WTC11 (cell line): ENCODE measurements around the gene LRRTM1.

ENCODE experiments used
- CTCF ChIP-seq: fragments of 200-600 bp; IDR thresholded peaks from 2 replicates; pipeline ENCODE4 v1.8.0; 2022; ENCODE audit warnings: antibody characterized with exemption
- MAX ChIP-seq: sonication (generic); formaldehyde crosslinking; IDR thresholded peaks from 2 replicates; pipeline ENCODE4 v1.8.0; 2022; ENCODE audit warnings: mild to moderate bottlenecking, missing genetic modification reagents
- OVOL2 ChIP-seq: fragments of 250-450 bp; sonication (Bioruptor Pico); IDR thresholded peaks from 2 replicates; pipeline ENCODE4 v1.9.0; 2021; ENCODE audit warnings: mild to moderate bottlenecking, borderline replicate concordance
- USF1 ChIP-seq: sonication (generic); formaldehyde crosslinking; IDR thresholded peaks from 2 replicates; pipeline ENCODE4 v1.8.0; 2022; ENCODE audit warnings: mild to moderate bottlenecking, missing genetic modification reagents
- USF2 ChIP-seq: sonication (generic); formaldehyde crosslinking; IDR thresholded peaks from 2 replicates; pipeline ENCODE4 v1.8.1; 2023; ENCODE audit warnings: mild to moderate bottlenecking, missing genetic modification reagents, moderate library complexity
- ZNF219 ChIP-seq: sonication (generic); formaldehyde crosslinking; IDR thresholded peaks from 2 replicates; pipeline ENCODE4 v1.8.0; 2023; ENCODE audit warnings: missing genetic modification reagents, mild to moderate bottlenecking, borderline replicate concordance
- TF ChIP-seq, protein P1 (sequence below): sonication (generic); formaldehyde crosslinking; IDR thresholded peaks from 2 replicates; pipeline ENCODE4 v1.8.1; 2022; ENCODE audit warnings: low read depth, mild to moderate bottlenecking, moderate library complexity, missing genetic modification reagents, borderline replicate concordance
- TF ChIP-seq, protein P2 (sequence below): sonication (generic); formaldehyde crosslinking; IDR thresholded peaks from 2 replicates; pipeline ENCODE4 v1.8.0; 2022; ENCODE audit warnings: mild to moderate bottlenecking, missing genetic modification reagents

- TF ChIP-seq USF1 (CRISPR knock-in tag) = no peak
- TF ChIP-seq, protein P1, sequence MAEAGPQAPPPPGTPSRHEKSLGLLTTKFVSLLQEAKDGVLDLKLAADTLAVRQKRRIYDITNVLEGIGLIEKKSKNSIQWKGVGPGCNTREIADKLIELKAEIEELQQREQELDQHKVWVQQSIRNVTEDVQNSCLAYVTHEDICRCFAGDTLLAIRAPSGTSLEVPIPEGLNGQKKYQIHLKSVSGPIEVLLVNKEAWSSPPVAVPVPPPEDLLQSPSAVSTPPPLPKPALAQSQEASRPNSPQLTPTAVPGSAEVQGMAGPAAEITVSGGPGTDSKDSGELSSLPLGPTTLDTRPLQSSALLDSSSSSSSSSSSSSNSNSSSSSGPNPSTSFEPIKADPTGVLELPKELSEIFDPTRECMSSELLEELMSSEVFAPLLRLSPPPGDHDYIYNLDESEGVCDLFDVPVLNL (CRISPR knock-in tag) = no peak
- no peak for TF ChIP-seq ZNF219
- no peak for TF ChIP-seq CTCF
- no peak for TF ChIP-seq OVOL2 (CRISPR knock-in tag)
- no peak for TF ChIP-seq MAX
- TF ChIP-seq, protein P2, sequence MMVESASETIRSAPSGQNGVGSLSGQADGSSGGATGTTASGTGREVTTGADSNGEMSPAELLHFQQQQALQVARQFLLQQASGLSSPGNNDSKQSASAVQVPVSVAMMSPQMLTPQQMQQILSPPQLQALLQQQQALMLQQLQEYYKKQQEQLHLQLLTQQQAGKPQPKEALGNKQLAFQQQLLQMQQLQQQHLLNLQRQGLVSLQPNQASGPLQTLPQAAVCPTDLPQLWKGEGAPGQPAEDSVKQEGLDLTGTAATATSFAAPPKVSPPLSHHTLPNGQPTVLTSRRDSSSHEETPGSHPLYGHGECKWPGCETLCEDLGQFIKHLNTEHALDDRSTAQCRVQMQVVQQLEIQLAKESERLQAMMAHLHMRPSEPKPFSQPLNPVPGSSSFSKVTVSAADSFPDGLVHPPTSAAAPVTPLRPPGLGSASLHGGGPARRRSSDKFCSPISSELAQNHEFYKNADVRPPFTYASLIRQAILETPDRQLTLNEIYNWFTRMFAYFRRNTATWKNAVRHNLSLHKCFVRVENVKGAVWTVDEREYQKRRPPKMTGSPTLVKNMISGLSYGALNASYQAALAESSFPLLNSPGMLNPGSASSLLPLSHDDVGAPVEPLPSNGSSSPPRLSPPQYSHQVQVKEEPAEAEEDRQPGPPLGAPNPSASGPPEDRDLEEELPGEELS (CRISPR knock-in tag) = no peak
- no peak for TF ChIP-seq USF2
These were observed 30.9 kb upstream of the LRRTM1 start for GRCh38 chr2:80335411-80335810.
